HCT116 (cell line): ENCODE results near the gene SOX6. TPM values are rescaled to one million over a fixed set of nuclear protein-coding genes. Genes with fewer than 3 reads are reported as not detected.

ENCODE experiments used
- ATAC-seq: fragments of 200-7000 bp; cut with Tn5 transposase; 2 replicates; pipeline ENCODE4 v1.9.1; 2020; ENCODE audit warnings: mild to moderate bottlenecking, moderate library complexity
- BruUV-seq: library from RNA; stranded (reverse); fragments of 400-500 nt; replicated peaks from 2 replicates; lab custom pipeline; 2021; lab: Mats Ljungman, UMichigan
- CTCF ChIA-PET: fragments of 300-600 bp; sonication (Branson Sonifier 250); formaldehyde crosslinking; loops from one replicate; lab custom pipeline; 2021; ENCODE audit warnings: antibody characterized with exemption; lab: Charles Lee
- POLR2A ChIA-PET: fragments of 300-600, 350-600 bp; sonication (Branson Sonifier 250); formaldehyde crosslinking; loops from one replicate; lab custom pipeline; 2021; ENCODE audit warnings: antibody characterized with exemption; lab: Charles Lee
- RAD21 ChIA-PET, 2 experiments: fragments of 300-600 bp; sonication (Branson Sonifier 250); formaldehyde crosslinking; loops; one replicate each; lab custom pipeline; 2023; ENCODE audit warnings: low total read pairs in 2 of 2; ENCODE audit not compliant: uncharacterized antibody in 2 of 2, unreplicated experiment in 2 of 2, low non-redundant PET in 1 of 2; lab: Charles Lee
- DNase-seq: peaks from one replicate; pipeline ENCODE4 v3.0.0-alpha.2; 2010; ENCODE audit warnings: low read depth, low spot score
- H2AFZ ChIP-seq: fragments of 200-600 bp; shearing (Covaris generic), sonication (generic); 2 replicates; pipeline ENCODE4 v1.6.1; 2017; ENCODE audit warnings: low read depth, mixed run types, mixed read lengths, antibody characterized with exemption, low read length; ENCODE audit not compliant: poor library complexity, severe bottlenecking
- H3K27ac ChIP-seq: 2 replicates; pipeline ENCODE4 v1.5.1; 2012; ENCODE audit warnings: low read depth, low read length
- H3K27me3 ChIP-seq: fragments of 200-600 bp; sonication (generic); 2 replicates; pipeline ENCODE4 v1.6.1; 2016; ENCODE audit warnings: mixed run types, low read length, mixed read lengths; ENCODE audit not compliant: insufficient read depth
- H3K36me3 ChIP-seq, 2 experiments: fragments of 200-500 bp in 1 of 2; fragments of 200-600 bp in 1 of 2; sonication (Bioruptor generic) in 1 of 2; sonication (generic) in 1 of 2; 2 replicates each; pipeline versions ENCODE4 v1.5.1 to v1.6.1; 2014 to 2016; ENCODE audit warnings: low read length in 2 of 2, inconsistent platforms in 1 of 2, mixed read lengths in 1 of 2, mixed run types in 1 of 2; ENCODE audit not compliant: insufficient read depth in 2 of 2, control insufficient read depth in 1 of 2
- H3K4me1 ChIP-seq, 2 experiments: fragments of 200-600 bp in 1 of 2; sonication (generic) in 1 of 2; 2 replicates each; pipeline versions ENCODE4 v1.5.1 to v1.6.1; 2012 to 2017; ENCODE audit warnings: low read length in 2 of 2, inconsistent platforms in 1 of 2, mild to moderate bottlenecking in 1 of 2, mixed read lengths in 1 of 2, mixed run types in 1 of 2, moderate library complexity in 1 of 2; ENCODE audit not compliant: insufficient read depth in 2 of 2, control insufficient read depth in 1 of 2
- H3K4me2 ChIP-seq: fragments of 200-600 bp; sonication (generic); 2 replicates; pipeline ENCODE4 v1.6.1; 2017; ENCODE audit warnings: mixed run types, low read length, mixed read lengths
- H3K4me3 ChIP-seq, 2 experiments: fragments of 200-600 bp in 1 of 2; sonication (generic) in 1 of 2; replicated peaks in 1 of 2; 2 replicates each; pipeline ENCODE4 v1.5.1; 2011 to 2016; ENCODE audit warnings: low read length in 2 of 2, control low read depth in 1 of 2, low read depth in 1 of 2, mild to moderate bottlenecking in 1 of 2, mixed read lengths in 1 of 2, mixed run types in 1 of 2
- H3K79me2 ChIP-seq: fragments of 200-600 bp; sonication (generic); 2 replicates; pipeline ENCODE4 v1.6.1; 2017; ENCODE audit warnings: mild to moderate bottlenecking, mixed run types, low read length, moderate library complexity, mixed read lengths; ENCODE audit not compliant: insufficient read depth
- H3K9ac ChIP-seq: fragments of 200-600 bp; sonication (generic); 2 replicates; pipeline ENCODE4 v1.6.1; 2016; ENCODE audit warnings: low read length, mixed read lengths
- H3K9me2 ChIP-seq: fragments of 200-600 bp; sonication (generic), shearing (Covaris generic); 2 replicates; pipeline ENCODE4 v1.6.1; 2017; ENCODE audit warnings: mixed run types, mild to moderate bottlenecking, moderate library complexity; ENCODE audit not compliant: insufficient read depth
- H3K9me3 ChIP-seq, 2 experiments: fragments of 200-500 bp in 1 of 2; fragments of 200-600 bp in 1 of 2; sonication (Bioruptor generic) in 1 of 2; sonication (generic) in 1 of 2; 2 replicates each; pipeline ENCODE4 v1.6.1; 2014 to 2017; ENCODE audit warnings: low read length in 2 of 2, mixed read lengths in 2 of 2, inconsistent platforms in 1 of 2, low read depth in 1 of 2, mild to moderate bottlenecking in 1 of 2, mixed run types in 1 of 2, moderate library complexity in 1 of 2; ENCODE audit not compliant: control insufficient read depth in 1 of 2, insufficient read depth in 1 of 2
- H4K20me1 ChIP-seq: fragments of 200-600 bp; sonication (generic), shearing (Covaris generic); 2 replicates; pipeline ENCODE4 v1.6.1; 2017; ENCODE audit warnings: mixed run types, mild to moderate bottlenecking, moderate library complexity; ENCODE audit not compliant: insufficient read depth
- CBX3 ChIP-seq: IDR thresholded peaks from 2 replicates; pipeline ENCODE4 v1.6.1; 2012; ENCODE audit warnings: low read depth
- CEBPB ChIP-seq: IDR thresholded peaks from 2 replicates; pipeline ENCODE4 v1.6.1; 2012; ENCODE audit warnings: low read depth
- EGR1 ChIP-seq: IDR thresholded peaks from 2 replicates; pipeline ENCODE4 v1.6.1; 2012; ENCODE audit warnings: low read depth
- ELF1 ChIP-seq: IDR thresholded peaks from 2 replicates; pipeline ENCODE4 v1.6.1; 2012; ENCODE audit warnings: low read depth, borderline replicate concordance
- EZH2 ChIP-seq: fragments of 200-600 bp; sonication (generic); IDR thresholded peaks from 2 replicates; pipeline ENCODE4 v1.6.1; 2017; ENCODE audit warnings: antibody characterized with exemption, mixed run types
- FOSL1 ChIP-seq: IDR thresholded peaks from 2 replicates; pipeline ENCODE4 v1.6.1; 2012; ENCODE audit warnings: low read depth
- JUND ChIP-seq: IDR thresholded peaks from 2 replicates; pipeline ENCODE4 v1.6.1; 2012
- POLR2A ChIP-seq: IDR thresholded peaks from 2 replicates; pipeline ENCODE4 v1.7.0; 2011; ENCODE audit warnings: borderline replicate concordance; ENCODE audit not compliant: insufficient read depth, insufficient read length; ENCODE audit errors: extremely low read depth
- POLR2AphosphoS5 ChIP-seq: IDR thresholded peaks from 2 replicates; pipeline ENCODE4 v1.6.1; 2011; ENCODE audit warnings: mild to moderate bottlenecking, low read depth, low read length, moderate library complexity
- RAD21 ChIP-seq: IDR thresholded peaks from 2 replicates; pipeline ENCODE4 v1.6.1; 2012; ENCODE audit warnings: low read depth, mild to moderate bottlenecking
- SIN3A ChIP-seq: IDR thresholded peaks from 2 replicates; pipeline ENCODE4 v1.6.1; 2012; ENCODE audit warnings: low read depth
- SP1 ChIP-seq: IDR thresholded peaks from 2 replicates; pipeline ENCODE4 v1.6.1; 2012; ENCODE audit warnings: low read depth
- SRF ChIP-seq: IDR thresholded peaks from 2 replicates; pipeline ENCODE4 v1.6.1; 2012; ENCODE audit warnings: low read depth
- YY1 ChIP-seq: IDR thresholded peaks from 2 replicates; pipeline ENCODE4 v1.6.1; 2011; ENCODE audit warnings: low read length, low read depth, moderate library complexity, mild to moderate bottlenecking; ENCODE audit not compliant: insufficient replicate concordance; ENCODE audit errors: extremely low read depth
- ZFX ChIP-seq: fragments of 450-650 bp; IDR thresholded peaks from 2 replicates; pipeline ENCODE4 v1.6.1; 2017
- ZNF274 ChIP-seq: fragments of 200-500 bp; sonication (Bioruptor generic); IDR thresholded peaks from 2 replicates; pipeline ENCODE4 v1.6.1; 2014; ENCODE audit warnings: mild to moderate bottlenecking, low read depth, low read length, inconsistent platforms
- intact Hi-C: fragments of 100-400 bp; cut with micrococcal nuclease; formaldehyde crosslinking; loops from 2 replicates; pipeline ENCODE4 v1.10.0; 2022
- total RNA-seq: library from RNA; stranded (reverse); gene quantifications from one replicate; pipeline ENCODE4 v1.2.1, GENCODE V29; 2021; ENCODE audit not compliant: unreplicated experiment
- TF ChIP-seq, protein P1 (sequence below): IDR thresholded peaks from 2 replicates; pipeline ENCODE4 v1.6.1; 2012
- TF ChIP-seq, protein P2 (sequence below), 3 experiments: fragments of 200-600 bp in 1 of 3; sonication (generic) in 1 of 3; IDR thresholded peaks in 2 of 3; conservative IDR thresholded peaks in 1 of 3; 2 replicates each; pipeline ENCODE4 v1.5.1; 2012 to 2017; ENCODE audit warnings: low read depth in 2 of 3, low read length in 2 of 3, antibody characterized with exemption in 1 of 3, borderline replicate concordance in 1 of 3, control low read depth in 1 of 3, mild to moderate bottlenecking in 1 of 3, mixed read lengths in 1 of 3, mixed run types in 1 of 3, moderate library complexity in 1 of 3; ENCODE audit not compliant: insufficient read depth in 1 of 3

SOX6 gene
- total RNA-seq, 1 experiment from 2014 or later = 0.81 TPM

DNA sequence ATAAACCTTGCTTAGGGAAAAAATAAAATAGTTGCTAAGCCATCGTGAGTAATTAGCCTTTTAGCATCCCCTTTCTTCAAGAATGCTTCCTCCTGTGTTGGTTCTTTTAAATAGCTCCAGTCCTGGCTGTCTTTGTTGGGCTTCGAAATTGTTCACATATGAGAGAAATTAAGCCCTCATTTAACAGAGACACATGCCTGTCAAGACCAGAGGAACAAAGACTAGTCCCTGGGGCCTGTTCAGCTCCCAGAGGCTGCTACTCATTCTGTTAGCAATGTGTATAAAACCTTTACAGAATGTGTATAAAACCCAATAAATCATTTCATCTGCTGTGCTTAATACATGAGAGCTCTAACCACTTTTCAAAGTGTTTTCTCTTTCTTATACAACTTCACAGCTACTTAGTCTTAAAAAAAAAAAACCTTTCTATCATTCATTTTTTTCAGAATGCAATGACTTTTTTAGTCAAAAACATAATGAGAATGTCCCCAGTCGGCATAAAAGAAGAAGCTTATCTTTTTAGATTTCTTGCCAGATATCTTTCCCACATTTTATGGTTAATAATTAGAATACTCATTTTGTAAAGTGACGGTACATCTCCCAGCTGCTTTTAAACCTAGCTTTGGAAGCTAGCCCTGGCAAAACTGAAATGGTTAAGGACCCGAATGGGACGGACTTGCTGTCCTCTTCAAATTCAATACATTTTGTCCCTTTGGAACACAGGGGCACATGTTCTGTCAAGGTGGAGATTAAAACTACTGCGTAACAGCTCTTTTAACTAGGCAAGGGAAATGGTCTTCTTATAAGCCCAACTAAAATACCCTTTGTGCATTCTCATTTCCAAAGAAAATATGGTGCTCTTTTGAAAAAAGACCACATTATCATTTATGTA lies 186.1 kb downstream of the SOX6 start:
- no peak overlapping the region for H3K27ac ChIP-seq
- no peaks in the 10 kb centered on the region; the same call in 1 of the 2 replicates for H3K27me3 ChIP-seq
- ATAC-seq (no peak), DNase-seq (no peak)
- H3K9ac ChIP-seq = no peak overlapping the region
- H3K4me1 ChIP-seq = no peaks in the 10 kb centered on the region
- ChIA-PET CTCF (no interaction called here), RAD21 (no interaction called here), POLR2A (no interaction called here)
- H3K36me3 ChIP-seq = no peaks in the 10 kb centered on the region
- H3K4me3 ChIP-seq = no peak overlapping the region
- H3K4me2 ChIP-seq = no peak overlapping the region
- no peaks in the 10 kb centered on the region for H3K9me3 ChIP-seq
- H2AFZ ChIP-seq = no peak overlapping the region
- BruUV-seq = no TSS peak
- no peak for TF ChIP-seq SRF
- TF ChIP-seq SP1 = no peak
- TF ChIP-seq ZFX = no peak
- no peak for TF ChIP-seq YY1
- TF ChIP-seq CBX3 = no peak
- TF ChIP-seq SIN3A = no peak
- TF ChIP-seq ZNF274 = no peak
- no peak for TF ChIP-seq POLR2A
- TF ChIP-seq, protein P1, sequence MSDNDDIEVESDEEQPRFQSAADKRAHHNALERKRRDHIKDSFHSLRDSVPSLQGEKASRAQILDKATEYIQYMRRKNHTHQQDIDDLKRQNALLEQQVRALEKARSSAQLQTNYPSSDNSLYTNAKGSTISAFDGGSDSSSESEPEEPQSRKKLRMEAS = no peak
- no peak for TF ChIP-seq JUND
- TF ChIP-seq EZH2 = no peak
- no peak for TF ChIP-seq RAD21
- no peak for TF ChIP-seq ELF1
- TF ChIP-seq FOSL1 = no peak
- no peak for TF ChIP-seq POLR2AphosphoS5
- TF ChIP-seq CEBPB = no peak
- TF ChIP-seq, protein P2, sequence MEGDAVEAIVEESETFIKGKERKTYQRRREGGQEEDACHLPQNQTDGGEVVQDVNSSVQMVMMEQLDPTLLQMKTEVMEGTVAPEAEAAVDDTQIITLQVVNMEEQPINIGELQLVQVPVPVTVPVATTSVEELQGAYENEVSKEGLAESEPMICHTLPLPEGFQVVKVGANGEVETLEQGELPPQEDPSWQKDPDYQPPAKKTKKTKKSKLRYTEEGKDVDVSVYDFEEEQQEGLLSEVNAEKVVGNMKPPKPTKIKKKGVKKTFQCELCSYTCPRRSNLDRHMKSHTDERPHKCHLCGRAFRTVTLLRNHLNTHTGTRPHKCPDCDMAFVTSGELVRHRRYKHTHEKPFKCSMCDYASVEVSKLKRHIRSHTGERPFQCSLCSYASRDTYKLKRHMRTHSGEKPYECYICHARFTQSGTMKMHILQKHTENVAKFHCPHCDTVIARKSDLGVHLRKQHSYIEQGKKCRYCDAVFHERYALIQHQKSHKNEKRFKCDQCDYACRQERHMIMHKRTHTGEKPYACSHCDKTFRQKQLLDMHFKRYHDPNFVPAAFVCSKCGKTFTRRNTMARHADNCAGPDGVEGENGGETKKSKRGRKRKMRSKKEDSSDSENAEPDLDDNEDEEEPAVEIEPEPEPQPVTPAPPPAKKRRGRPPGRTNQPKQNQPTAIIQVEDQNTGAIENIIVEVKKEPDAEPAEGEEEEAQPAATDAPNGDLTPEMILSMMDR (IDR thresholded peaks at IDR 0.05 in 2 of 3, conservative IDR thresholded peaks at IDR 0.05 in 1 of 3; ENCODE audit: borderline replicate concordance in 1 of 3, insufficient read depth in 1 of 3, low read depth in 2 of 3, low read length in 2 of 3) = no peak
- TF ChIP-seq EGR1 = no peak
- no peaks in the 10 kb centered on the region for H3K79me2 ChIP-seq
- no peaks in the 10 kb centered on the region for H3K9me2 ChIP-seq
- intact Hi-C loops = no loop called here
- H4K20me1 ChIP-seq = no peaks in the 10 kb centered on the region
